ENCODE results near the gene PLAA.

PLAA gene

DNA sequence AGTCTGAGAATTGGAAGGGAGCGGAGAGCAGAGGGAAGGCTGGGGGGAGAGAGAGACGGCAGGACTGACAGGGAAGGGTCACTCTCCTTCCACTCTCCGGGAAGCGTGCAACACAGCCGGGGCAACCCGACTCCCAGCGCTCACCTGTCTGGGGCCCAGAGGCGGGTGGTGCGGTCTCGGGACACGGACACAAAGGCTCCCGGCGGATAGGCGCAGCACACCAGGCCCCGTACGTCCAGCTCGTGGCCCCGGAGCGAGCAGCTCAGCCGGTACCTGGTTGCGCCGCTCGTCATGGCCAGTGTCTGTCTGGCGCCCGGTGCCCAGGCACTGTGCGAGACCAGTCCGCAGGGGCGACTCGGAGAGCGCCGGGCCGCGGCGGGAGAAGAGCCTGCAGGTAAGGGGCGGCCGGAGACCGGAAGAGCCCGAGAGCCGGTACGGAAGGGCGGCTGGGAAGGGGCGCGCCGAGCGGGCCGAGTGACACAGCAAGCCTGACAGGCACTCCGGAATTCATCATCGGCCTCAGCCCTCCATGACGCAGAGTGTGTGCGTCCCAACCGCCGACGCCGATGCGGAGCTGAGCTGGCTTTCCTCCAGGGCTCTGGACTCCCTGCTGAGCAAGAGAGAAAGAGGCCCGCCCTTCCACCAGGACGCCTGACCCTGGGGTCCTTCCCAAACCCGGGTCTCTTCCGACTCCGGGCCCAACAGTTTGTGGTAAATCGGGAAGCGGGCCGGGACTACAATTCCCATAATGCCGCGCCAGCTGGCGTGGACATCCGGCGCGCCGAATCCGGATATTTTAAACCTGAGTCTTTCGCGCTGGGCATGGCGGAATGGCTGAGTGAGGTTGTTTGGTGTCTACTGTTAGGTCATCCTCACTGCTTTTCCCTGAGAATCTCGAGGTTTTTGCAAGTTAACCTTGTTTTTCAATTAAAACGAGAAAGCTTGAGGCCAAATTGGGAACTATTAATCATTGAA lies at the start of gene PLAA:
Gene PLAA, minus strand, starts transcription at position 490 of the 975 bp plus-strand sequence. Its CDS starts 197 bp downstream, at position 293.
- Histone ChIP-seq H3K79me2 (ENCODE audit: insufficient read depth, low read length) (peaks cover 50% of the 10 kb centered on the region), H3K9me2 (replicated peaks; ENCODE audit: low read depth, low read length) (no peaks in the 10 kb centered on the region), H3K4me2 (ENCODE audit: low read depth, low read length, poor library complexity, severe bottlenecking) (peak within 1 kb of the TSS; percentile 99), H3K36me3 (ENCODE audit: insufficient read depth, low read length) (no peaks in the 10 kb centered on the region), H4K20me1 (ENCODE audit: insufficient read depth, low read length, poor library complexity, severe bottlenecking) (peaks cover 41% of the 10 kb centered on the region), H3K4me1 (ENCODE audit: insufficient read depth, low read length, poor library complexity, severe bottlenecking) (peaks cover 44% of the 10 kb centered on the region), H3K4me3 (ENCODE audit: low read length, poor library complexity, severe bottlenecking) (peak within 1 kb of the TSS; percentile 97), H2AFZ (ENCODE audit: low read length) (peak within 1 kb of the TSS; percentile 98), H3K9ac (ENCODE audit: low read depth, low read length, poor library complexity, severe bottlenecking) (peak within 1 kb of the TSS; percentile 94), H3F3A (ENCODE audit: low read depth) (no peaks in the 10 kb centered on the region), H3K27me3 (ENCODE audit: insufficient read depth, low read length, poor library complexity, severe bottlenecking) (peaks cover 9% of the 10 kb centered on the region), H3K9me3 (ENCODE audit: insufficient read depth, low read depth, low read length) (no peaks in the 10 kb centered on the region)
- TF ChIP-seq EZH2phosphoT487 (IDR thresholded peaks at IDR 0.05; ENCODE audit: borderline replicate concordance), result no peak
- TF ChIP-seq, protein P1, sequence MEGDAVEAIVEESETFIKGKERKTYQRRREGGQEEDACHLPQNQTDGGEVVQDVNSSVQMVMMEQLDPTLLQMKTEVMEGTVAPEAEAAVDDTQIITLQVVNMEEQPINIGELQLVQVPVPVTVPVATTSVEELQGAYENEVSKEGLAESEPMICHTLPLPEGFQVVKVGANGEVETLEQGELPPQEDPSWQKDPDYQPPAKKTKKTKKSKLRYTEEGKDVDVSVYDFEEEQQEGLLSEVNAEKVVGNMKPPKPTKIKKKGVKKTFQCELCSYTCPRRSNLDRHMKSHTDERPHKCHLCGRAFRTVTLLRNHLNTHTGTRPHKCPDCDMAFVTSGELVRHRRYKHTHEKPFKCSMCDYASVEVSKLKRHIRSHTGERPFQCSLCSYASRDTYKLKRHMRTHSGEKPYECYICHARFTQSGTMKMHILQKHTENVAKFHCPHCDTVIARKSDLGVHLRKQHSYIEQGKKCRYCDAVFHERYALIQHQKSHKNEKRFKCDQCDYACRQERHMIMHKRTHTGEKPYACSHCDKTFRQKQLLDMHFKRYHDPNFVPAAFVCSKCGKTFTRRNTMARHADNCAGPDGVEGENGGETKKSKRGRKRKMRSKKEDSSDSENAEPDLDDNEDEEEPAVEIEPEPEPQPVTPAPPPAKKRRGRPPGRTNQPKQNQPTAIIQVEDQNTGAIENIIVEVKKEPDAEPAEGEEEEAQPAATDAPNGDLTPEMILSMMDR (conservative IDR thresholded peaks at IDR 0.05; ENCODE audit: low read length), result 0 out of 2 replicates have a peak, but pooled peaks have one; percentile 18

DNA sequence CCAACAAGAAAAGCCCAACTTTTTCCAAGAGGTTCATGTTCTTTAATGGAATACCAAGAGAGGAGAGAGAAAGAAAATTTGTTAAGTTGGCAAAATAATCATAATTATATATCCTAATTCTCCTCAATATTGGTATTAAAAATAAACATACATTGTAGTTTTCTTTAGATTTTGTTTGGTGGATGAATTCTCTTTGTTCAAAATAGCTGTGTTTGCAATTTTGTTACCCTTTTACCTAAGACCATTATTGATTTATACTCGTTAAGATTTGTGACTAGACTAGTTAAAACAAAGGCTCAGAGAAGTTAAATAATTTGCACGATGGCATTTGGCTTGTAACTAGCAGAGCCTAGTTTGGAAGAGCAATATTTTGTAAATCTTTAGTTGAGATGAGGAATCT lies 48.8 kb upstream of the PLAA start:
- Histone ChIP-seq H3K79me2 (ENCODE audit: insufficient read depth, low read length) (no peaks in the 10 kb centered on the region), H3F3A (ENCODE audit: low read depth) (no peaks in the 10 kb centered on the region), H3K9me2 (replicated peaks; ENCODE audit: low read depth, low read length) (no peaks in the 10 kb centered on the region), H3K4me2 (ENCODE audit: low read depth, low read length, poor library complexity, severe bottlenecking) (no peak overlapping the region), H3K9me3 (ENCODE audit: insufficient read depth, low read depth, low read length) (no peaks in the 10 kb centered on the region), H3K4me1 (ENCODE audit: insufficient read depth, low read length, poor library complexity, severe bottlenecking) (no peaks in the 10 kb centered on the region), H4K20me1 (ENCODE audit: insufficient read depth, low read length, poor library complexity, severe bottlenecking) (no peaks in the 10 kb centered on the region), H2AFZ (ENCODE audit: low read length) (no peak overlapping the region), H3K4me3 (ENCODE audit: low read length, poor library complexity, severe bottlenecking) (no peak overlapping the region), H3K36me3 (ENCODE audit: insufficient read depth, low read length) (no peaks in the 10 kb centered on the region), H3K27me3 (ENCODE audit: insufficient read depth, low read length, poor library complexity, severe bottlenecking) (no peaks in the 10 kb centered on the region), H3K9ac (ENCODE audit: low read depth, low read length, poor library complexity, severe bottlenecking) (no peak overlapping the region)
- TF ChIP-seq, protein P1 (conservative IDR thresholded peaks at IDR 0.05; ENCODE audit: low read length), result no peak

DNA sequence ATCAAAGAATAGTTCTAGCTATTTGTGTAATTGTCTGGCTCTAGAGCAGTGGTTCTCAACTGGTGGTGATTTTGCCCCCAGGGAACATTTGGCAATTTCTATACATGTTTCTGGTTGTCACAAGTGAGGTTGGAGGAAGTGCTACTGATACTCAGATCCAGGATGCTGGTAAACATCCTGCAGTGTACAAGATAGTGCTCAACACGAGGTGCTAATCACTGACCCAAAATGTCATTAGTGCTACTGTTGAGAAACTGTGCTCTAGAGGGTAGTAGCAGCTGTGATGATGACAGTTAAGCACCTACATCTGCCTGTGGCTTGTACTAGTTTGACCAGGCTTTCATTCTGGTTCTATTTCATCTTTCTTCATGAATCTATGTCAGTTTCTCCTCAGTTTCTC lies 36.3 kb upstream of the PLAA start:
- TF ChIP-seq, protein P1 (conservative IDR thresholded peaks at IDR 0.05; ENCODE audit: low read length), result no peak
- TF ChIP-seq EZH2phosphoT487 (IDR thresholded peaks at IDR 0.05; ENCODE audit: borderline replicate concordance), result no peak
- no peaks in the 10 kb centered on the region for H3K9me3 ChIP-seq (ENCODE audit: insufficient read depth, low read depth, low read length)
- no peaks in the 10 kb centered on the region for H3K4me1 ChIP-seq (ENCODE audit: insufficient read depth, low read length, poor library complexity, severe bottlenecking)
- no peak overlapping the region for H3K4me3 ChIP-seq (ENCODE audit: low read length, poor library complexity, severe bottlenecking)
- H2AFZ ChIP-seq (ENCODE audit: low read length), result no peak overlapping the region
- no peaks in the 10 kb centered on the region for H3K9me2 ChIP-seq (replicated peaks; ENCODE audit: low read depth, low read length)
- H3K36me3 ChIP-seq (ENCODE audit: insufficient read depth, low read length), result peaks cover 6% of the 10 kb centered on the region; the same call in 1 of the 2 replicates
- H3F3A ChIP-seq (ENCODE audit: low read depth), result no peaks in the 10 kb centered on the region
- no peaks in the 10 kb centered on the region for H3K79me2 ChIP-seq (ENCODE audit: insufficient read depth, low read length)
- H3K27me3 ChIP-seq (ENCODE audit: insufficient read depth, low read length, poor library complexity, severe bottlenecking), result no peaks in the 10 kb centered on the region
- no peak overlapping the region for H3K4me2 ChIP-seq (ENCODE audit: low read depth, low read length, poor library complexity, severe bottlenecking)
- H4K20me1 ChIP-seq (ENCODE audit: insufficient read depth, low read length, poor library complexity, severe bottlenecking), result no peaks in the 10 kb centered on the region
- H3K9ac ChIP-seq (ENCODE audit: low read depth, low read length, poor library complexity, severe bottlenecking), result no peak overlapping the region

Measured in Loucy (cell line).